Trophoblast cell (in vitro differentiated cells and primary cell): Measurements from ENCODE around the gene AMPH.
A peak's percentile ranks its signal among the peaks of the same experiment; 100 is the strongest.
"Not testable (repeated sequence)": the region's sequence is repeated elsewhere in the genome, so short reads cannot be mapped to it uniquely, and the experiment has no call there.

Experiments
- DNase-seq, 2 donors: peaks; one replicate each; pipeline ENCODE4 v3.0.0-alpha.2; 2016
- H2AFZ ChIP-seq: 2 replicates; pipeline ENCODE4 v1.6.1; 2013; ENCODE audit warnings: low read length, moderate library complexity, mild to moderate bottlenecking; ENCODE audit not compliant: insufficient read depth, poor library complexity
- H2AK5ac ChIP-seq: 2 replicates; pipeline ENCODE4 v1.6.1; 2013; ENCODE audit warnings: mild to moderate bottlenecking, low read length
- H2BK120ac ChIP-seq: 2 replicates; pipeline ENCODE4 v1.6.1; 2013; ENCODE audit warnings: low read length, mild to moderate bottlenecking, moderate library complexity; ENCODE audit not compliant: insufficient read depth, poor library complexity
- H2BK12ac ChIP-seq: 2 replicates; pipeline ENCODE4 v1.6.1; 2013; ENCODE audit warnings: mild to moderate bottlenecking, low read length, moderate library complexity
- H2BK5ac ChIP-seq: 2 replicates; pipeline ENCODE4 v1.6.1; 2013; ENCODE audit warnings: low read length, low read depth, moderate library complexity, mild to moderate bottlenecking; ENCODE audit not compliant: poor library complexity
- H3K14ac ChIP-seq: 2 replicates; pipeline ENCODE4 v1.6.1; 2013; ENCODE audit warnings: mild to moderate bottlenecking, low read length
- H3K18ac ChIP-seq: 2 replicates; pipeline ENCODE4 v1.6.1; 2013; ENCODE audit warnings: mild to moderate bottlenecking, low read length
- H3K23ac ChIP-seq: 2 replicates; pipeline ENCODE4 v1.6.1; 2013; ENCODE audit warnings: low read length
- H3K27ac ChIP-seq: 2 replicates; pipeline ENCODE4 v1.5.1; 2013; ENCODE audit warnings: low read depth, mild to moderate bottlenecking, inconsistent platforms, low read length, moderate library complexity
- H3K27me3 ChIP-seq: 2 replicates; pipeline ENCODE4 v1.6.1; 2013; ENCODE audit warnings: inconsistent platforms, mild to moderate bottlenecking, low read length, moderate library complexity; ENCODE audit not compliant: insufficient read depth
- H3K36me3 ChIP-seq, 2 experiments: 1 replicate in 1 of 2; 2 replicates in 1 of 2; pipeline ENCODE4 v1.6.1; 2013; ENCODE audit warnings: low read length in 2 of 2, mild to moderate bottlenecking in 2 of 2, moderate library complexity in 1 of 2; ENCODE audit not compliant: insufficient read depth in 2 of 2, control insufficient read depth in 1 of 2
- H3K4ac ChIP-seq: 2 replicates; pipeline ENCODE4 v1.6.1; 2013; ENCODE audit warnings: low read depth, mild to moderate bottlenecking, low read length, moderate library complexity
- H3K4me1 ChIP-seq, 2 experiments: 1 replicate in 1 of 2; 2 replicates in 1 of 2; pipeline ENCODE4 v1.6.1; 2013; ENCODE audit warnings: low read length in 2 of 2, mild to moderate bottlenecking in 2 of 2, moderate library complexity in 1 of 2; ENCODE audit not compliant: insufficient read depth in 2 of 2, control insufficient read depth in 1 of 2
- H3K4me2 ChIP-seq: 2 replicates; pipeline ENCODE4 v1.6.1; 2013; ENCODE audit warnings: inconsistent platforms, mild to moderate bottlenecking, low read length, moderate library complexity
- H3K4me3 ChIP-seq: 2 replicates; pipeline ENCODE4 v1.5.1; 2013; ENCODE audit warnings: mild to moderate bottlenecking, low read depth, low read length, inconsistent platforms
- H3K79me1 ChIP-seq: one replicate; pipeline ENCODE4 v1.6.1; 2013; ENCODE audit warnings: low read length
- H3K79me2 ChIP-seq: 2 replicates; pipeline ENCODE4 v1.6.1; 2013; ENCODE audit warnings: low read length, mild to moderate bottlenecking; ENCODE audit not compliant: control insufficient read depth, insufficient read depth, poor library complexity
- H3K9ac ChIP-seq: 2 replicates; pipeline ENCODE4 v1.6.1; 2013; ENCODE audit warnings: mild to moderate bottlenecking, low read length
- H3K9me3 ChIP-seq: 2 replicates; pipeline ENCODE4 v1.6.1; 2013; ENCODE audit warnings: low read depth, mild to moderate bottlenecking, control low read depth, inconsistent platforms, low read length; ENCODE audit not compliant: insufficient read depth
- H4K12ac ChIP-seq: 2 replicates; pipeline ENCODE4 v1.6.1; 2013; ENCODE audit warnings: low read depth, mild to moderate bottlenecking, low read length, moderate library complexity
- H4K8ac ChIP-seq: 2 replicates; pipeline ENCODE4 v1.6.1; 2013; ENCODE audit warnings: low read depth, mild to moderate bottlenecking, low read length, moderate library complexity
- H4K91ac ChIP-seq: one replicate; pipeline ENCODE4 v1.6.1; 2013; ENCODE audit warnings: low read depth, mild to moderate bottlenecking, low read length, moderate library complexity
- WGBS: extraction: QIAGEN DNeasy Blood & Tissue Kit; methylation state at CpG from one replicate; pipeline ENCODE4 v1.1.7; 2013; ENCODE audit warnings: missing lambda C conversion rate; ENCODE audit not compliant: insufficient read length, insufficient coverage; ENCODE audit errors: extremely low coverage; 5-methylcytosine and 5-hydroxymethylcytosine counted together

The AMPH gene

GRCh38 chr7:38574086-38574485 is 57.1 kb downstream of the AMPH start:
- Histone ChIP-seq H2AFZ (no peak overlapping the region), H3K9me3 (no peaks in the 10 kb centered on the region), H2BK12ac (no peak overlapping the region), H3K14ac (no peak overlapping the region), H2AK5ac (no peak overlapping the region), H3K27ac (no peak overlapping the region), H2BK120ac (no peak overlapping the region), H3K4me3 (no peak overlapping the region), H3K4ac (no peak overlapping the region), H2BK5ac (no peak overlapping the region), H3K4me1 (no peaks in the 10 kb centered on the region), H3K23ac (no peak overlapping the region), H3K18ac (no peak overlapping the region), H3K79me2 (no peaks in the 10 kb centered on the region), H3K79me1 (no peaks in the 10 kb centered on the region), H3K4me2 (no peak overlapping the region), H3K27me3 (no peaks in the 10 kb centered on the region), H4K91ac (no peak overlapping the region), H4K8ac (no peak overlapping the region), H4K12ac (no peak overlapping the region), H3K36me3 (no peaks in the 10 kb centered on the region), H3K9ac (no peak overlapping the region)
- WGBS = no CpG with 5 or more reads among the region's 5 CpGs
- DNase-seq = no peak

- not testable (repeated sequence) for H2AK5ac ChIP-seq, H3K4me1 ChIP-seq, H3K79me2 ChIP-seq, H3K36me3 ChIP-seq, H3K79me1 ChIP-seq, H4K91ac ChIP-seq, H2BK120ac ChIP-seq, H4K8ac ChIP-seq, H2BK5ac ChIP-seq, H3K9ac ChIP-seq, H3K4ac ChIP-seq, H3K18ac ChIP-seq, H4K12ac ChIP-seq, H3K27me3 ChIP-seq, H3K27ac ChIP-seq, H3K23ac ChIP-seq, H2BK12ac ChIP-seq, H3K4me2 ChIP-seq, H3K14ac ChIP-seq, H3K4me3 ChIP-seq, DNase-seq, H2AFZ ChIP-seq, H3K9me3 ChIP-seq
- no CpG with 5 or more reads among the region's 2 CpGs for WGBS
These were observed 59.6 kb downstream of the AMPH start for GRCh38 chr7:38571620-38572019.

DNA sequence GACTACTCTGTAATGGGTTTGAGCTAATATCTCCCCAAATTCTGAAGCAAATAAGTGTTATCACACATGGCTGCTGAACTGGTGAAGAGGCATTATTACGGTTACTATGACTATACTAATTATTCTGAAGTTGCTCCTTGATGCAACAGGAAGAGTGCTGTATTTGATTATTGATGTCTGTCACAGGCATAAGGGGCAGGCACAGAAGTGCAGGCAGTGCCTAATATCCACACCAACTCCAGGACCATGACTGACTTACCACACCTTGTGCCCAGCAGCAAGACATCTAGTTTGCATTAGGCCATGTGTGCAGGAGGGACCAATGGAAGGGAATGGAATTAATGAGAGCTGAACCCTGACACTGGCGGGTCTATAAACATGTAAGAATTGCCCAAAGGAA is 62.7 kb downstream of the AMPH start:
- no peaks in the 10 kb centered on the region for H3K4me1 ChIP-seq
- H3K79me1 ChIP-seq = no peaks in the 10 kb centered on the region
- H4K8ac ChIP-seq = no peak overlapping the region
- no peak overlapping the region for H2BK120ac ChIP-seq
- H2BK5ac ChIP-seq = no peak overlapping the region
- H3K79me2 ChIP-seq = no peaks in the 10 kb centered on the region
- peaks cover 1% of the 10 kb centered on the region for H3K9me3 ChIP-seq
- no peaks in the 10 kb centered on the region for H3K27me3 ChIP-seq
- no peak overlapping the region for H4K12ac ChIP-seq
- H4K91ac ChIP-seq = no peak overlapping the region
- peak overlapping the region; percentile 66 for H3K9ac ChIP-seq
- H3K36me3 ChIP-seq = peaks cover 0 to 1% of the 10 kb centered on the region in 2 experiments
- no peak overlapping the region for H3K18ac ChIP-seq
- no peak overlapping the region for H3K4me2 ChIP-seq
- no peak overlapping the region for H3K14ac ChIP-seq
- H2AFZ ChIP-seq = no peak overlapping the region
- H3K23ac ChIP-seq = no peak overlapping the region
- WGBS = no CpG with 5 or more reads among the region's 2 CpGs
- no peak overlapping the region for H3K4ac ChIP-seq
- no peak overlapping the region for H3K4me3 ChIP-seq
- no peak for DNase-seq
- no peak overlapping the region for H3K27ac ChIP-seq
- H2AK5ac ChIP-seq = no peak overlapping the region
- H2BK12ac ChIP-seq = no peak overlapping the region

DNA sequence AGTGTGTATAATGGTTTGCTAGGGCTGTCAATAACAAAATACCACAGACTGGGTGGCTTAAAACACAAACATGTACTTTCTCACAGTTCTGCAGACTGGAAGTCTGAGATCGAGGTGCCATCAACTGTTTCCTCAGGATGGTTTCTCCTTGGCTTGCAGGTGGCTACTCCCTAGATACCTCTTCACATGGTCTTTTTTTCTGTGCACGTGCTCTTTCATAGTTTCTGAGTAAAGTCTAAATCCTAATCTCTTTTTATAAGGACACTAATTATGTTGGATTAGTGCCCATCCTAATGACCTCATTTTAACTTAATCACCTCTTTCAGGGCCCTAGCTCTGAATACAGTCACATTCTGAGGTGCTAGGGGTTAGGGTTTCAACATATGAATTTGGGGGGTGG is 65.9 kb downstream of the AMPH start:
- Histone ChIP-seq H3K9ac (no peak overlapping the region), H3K4ac (no peak overlapping the region), H3K4me1 (no peaks in the 10 kb centered on the region), H4K8ac (no peak overlapping the region), H2AK5ac (no peak overlapping the region), H2AFZ (no peak overlapping the region), H4K12ac (no peak overlapping the region), H3K23ac (no peak overlapping the region), H3K4me3 (no peak overlapping the region), H2BK5ac (no peak overlapping the region), H3K79me2 (no peaks in the 10 kb centered on the region), H3K4me2 (no peak overlapping the region), H4K91ac (no peak overlapping the region), H3K27ac (no peak overlapping the region), H3K27me3 (no peaks in the 10 kb centered on the region), H3K14ac (no peak overlapping the region), H2BK12ac (no peak overlapping the region), H3K79me1 (no peaks in the 10 kb centered on the region), H3K18ac (no peak overlapping the region), H3K36me3 (peaks cover 0 to 1% of the 10 kb centered on the region in 2 experiments), H3K9me3 (peaks cover 1% of the 10 kb centered on the region), H2BK120ac (no peak overlapping the region)
- WGBS = no CpG with 5 or more reads among the region's 2 CpGs
- DNase-seq = no peak
